HG03103 (cell line): ENCODE measurements around the gene KRTAP2-2.

Experiments used
- ATAC-seq: cut with Tn5 transposase; IDR thresholded peaks from one replicate; pipeline ENCODE4 v1.9.1; 2021; ENCODE audit warnings: low read depth; ENCODE audit not compliant: unreplicated experiment

KRTAP2-2 gene

GRCh38 chr17:41026715-41027471, 28.1 kb downstream of the KRTAP2-2 start, which contains the start of gene KRTAP1-5:
TSS of gene KRTAP1-5 (minus strand) at chr17:41027208. CDS start at chr17:41027155, 53 bp downstream.
- ATAC-seq = no peak

DNA sequence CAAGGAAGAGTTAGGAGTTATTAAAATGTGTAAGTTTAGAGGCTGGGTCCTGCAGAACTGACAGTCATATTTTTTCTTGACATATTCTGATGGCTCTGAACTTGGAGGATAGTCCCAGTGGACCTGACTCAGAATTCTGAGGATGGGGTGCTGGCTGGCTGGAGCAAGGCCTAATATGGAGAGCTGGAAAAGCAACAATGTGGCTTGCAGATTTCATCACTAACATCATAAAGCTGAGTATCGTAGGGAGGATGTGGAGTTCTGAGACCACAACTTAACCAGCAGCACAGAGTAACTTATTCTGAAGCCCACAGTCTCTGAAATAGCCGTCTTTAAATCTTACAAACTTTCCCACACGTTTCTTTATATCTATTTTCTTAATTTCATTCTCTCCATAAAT, 30.3 kb downstream of the KRTAP2-2 start:
- no peak for ATAC-seq

DNA sequence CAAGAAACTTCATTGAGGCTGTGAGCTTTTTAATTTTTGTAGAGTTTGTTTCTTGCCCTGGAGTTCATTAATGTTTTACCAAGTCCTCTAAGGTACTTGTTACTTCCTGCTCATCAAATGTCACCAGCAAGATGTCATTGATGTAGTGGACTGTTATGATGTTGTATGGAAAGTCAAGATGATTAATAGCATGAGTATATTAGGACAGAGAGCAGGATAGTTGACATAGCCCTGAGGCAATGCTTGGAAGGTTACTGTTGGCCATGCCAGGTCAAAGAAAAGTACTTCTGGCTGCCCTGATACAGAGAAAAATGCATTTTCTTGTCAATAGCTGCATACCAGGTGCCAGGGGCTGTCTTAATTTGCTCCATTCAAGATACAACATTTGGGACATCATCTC, 34.7 kb downstream of the KRTAP2-2 start:
- no peak for ATAC-seq

DNA sequence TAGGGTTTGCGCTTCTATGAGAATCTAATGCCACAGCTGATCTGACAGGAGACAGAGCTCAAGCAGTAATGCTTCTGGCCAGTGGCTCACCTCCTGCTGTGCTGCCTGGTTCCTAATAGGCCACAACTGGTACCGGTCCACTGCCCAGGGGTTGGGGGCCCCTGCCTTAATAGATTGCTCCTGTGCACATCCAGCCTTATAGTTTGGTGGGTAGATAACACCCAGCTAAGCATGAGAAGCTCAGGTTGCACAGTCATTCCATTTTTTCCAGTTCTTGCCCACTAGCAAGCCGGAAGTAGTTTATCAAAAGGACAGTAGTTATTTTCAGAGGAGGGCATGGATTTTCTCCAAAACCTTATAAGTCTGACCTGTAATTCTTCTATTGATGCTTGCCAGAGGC, 35.6 kb downstream of the KRTAP2-2 start:
- ATAC-seq = no peak

- no peak for ATAC-seq
Observed at GRCh38 chr17:41018541-41018940, 36.5 kb downstream of the KRTAP2-2 start.

- no peak for ATAC-seq
Observed at GRCh38 chr17:41016578-41017215, 38.3 kb downstream of the KRTAP2-2 start.

DNA sequence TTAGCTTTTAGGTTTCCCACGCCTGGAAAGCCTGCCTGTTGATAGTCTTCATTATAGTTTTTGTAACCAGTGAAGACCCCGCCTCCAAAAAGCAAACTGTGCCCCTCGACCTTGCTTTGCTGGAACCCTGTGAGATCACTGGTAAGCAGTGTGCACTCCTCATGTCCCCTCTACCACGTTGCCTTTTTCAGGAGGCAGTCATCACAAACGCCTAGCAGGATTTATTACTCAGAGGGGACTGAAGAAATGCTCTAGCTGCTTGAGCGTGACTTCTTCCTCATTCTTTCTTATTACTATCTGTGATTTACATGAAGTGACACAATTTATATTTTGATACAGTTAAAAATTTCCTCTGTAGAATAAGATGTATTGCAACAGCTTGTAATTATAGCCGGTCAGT, 39.6 kb downstream of the KRTAP2-2 start:
- ATAC-seq = no peak

DNA sequence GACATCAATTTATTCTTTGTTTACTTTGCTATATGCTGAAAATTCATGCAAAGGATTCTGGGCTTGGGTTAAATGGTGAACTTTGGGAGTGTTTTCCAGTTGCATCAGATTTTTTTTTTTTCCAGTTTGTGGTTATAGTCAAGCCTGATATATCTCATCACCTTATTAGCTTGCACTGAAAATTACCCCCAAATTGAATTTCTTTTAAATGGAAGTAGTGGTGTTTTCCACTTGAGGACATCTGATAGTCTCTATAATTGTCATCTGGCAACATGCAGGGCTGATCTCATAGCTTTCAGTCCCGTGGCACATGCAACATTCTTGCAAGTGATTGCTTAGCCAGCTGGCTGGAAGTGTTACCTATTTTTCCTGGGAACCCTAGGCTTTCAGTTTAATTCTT, 41.4 kb downstream of the KRTAP2-2 start:
- ATAC-seq = no peak

- ATAC-seq = no peak
Observed at GRCh38 chr17:41013181-41013580, 41.8 kb downstream of the KRTAP2-2 start.

DNA sequence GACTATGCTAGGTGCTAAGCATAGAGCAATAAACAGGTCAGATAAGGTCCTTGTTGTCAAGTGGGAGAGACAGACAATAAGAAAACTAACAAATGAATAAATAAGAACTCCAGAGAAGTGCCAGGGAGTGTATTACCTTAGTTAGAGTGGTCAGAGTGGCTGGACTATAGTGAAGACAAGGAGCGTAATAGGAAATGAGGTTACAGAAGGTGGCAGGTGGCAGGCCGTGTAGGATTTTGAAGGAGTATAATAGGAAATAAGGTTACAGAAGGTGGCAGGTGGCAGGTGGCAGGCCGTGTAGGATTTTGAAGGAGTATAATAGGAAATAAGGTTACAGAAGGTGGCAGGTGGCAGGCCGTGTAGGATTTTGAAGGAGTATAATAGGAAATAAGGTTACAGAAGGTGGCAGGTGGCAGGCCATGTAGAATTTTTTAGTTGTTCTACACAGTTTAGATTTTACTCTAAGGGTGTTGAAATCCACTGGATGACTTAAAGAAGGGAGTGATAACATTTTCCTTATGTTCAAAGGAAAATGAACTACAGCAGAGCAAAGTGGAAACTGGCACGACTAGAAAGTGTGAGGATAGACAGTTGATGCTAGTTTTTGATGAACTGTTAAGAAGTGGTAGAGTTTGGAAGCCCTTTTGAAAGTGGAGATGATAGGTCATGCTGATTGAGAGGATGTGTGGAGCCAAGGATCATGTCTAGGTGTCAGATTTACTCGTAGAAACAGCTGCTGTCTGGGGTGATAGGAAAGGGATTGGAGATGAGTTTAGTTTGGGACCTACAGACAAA, 42.5 kb downstream of the KRTAP2-2 start:
- no peak for ATAC-seq

DNA sequence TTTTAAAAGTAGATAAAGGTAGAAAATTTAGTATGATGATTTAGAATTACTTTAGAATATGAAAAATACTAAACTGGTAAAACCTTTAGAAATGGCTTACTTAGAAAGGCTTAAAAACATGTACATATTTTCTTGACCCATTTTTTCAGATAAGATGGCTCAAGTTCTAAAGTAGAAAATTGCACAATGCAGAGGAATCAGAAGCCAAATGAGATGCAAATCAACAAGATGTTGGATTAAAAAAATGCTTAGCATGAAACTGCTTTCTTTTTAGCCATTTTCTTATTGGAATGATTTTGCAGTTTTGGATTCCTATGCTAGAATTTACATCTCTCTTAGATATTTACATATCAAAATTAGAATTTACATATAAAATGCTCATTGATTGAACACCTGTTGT, 44.6 kb downstream of the KRTAP2-2 start:
- no peak for ATAC-seq

GRCh38 chr17:41009936-41010335, 45.1 kb downstream of the KRTAP2-2 start:
- ATAC-seq = no peak

DNA sequence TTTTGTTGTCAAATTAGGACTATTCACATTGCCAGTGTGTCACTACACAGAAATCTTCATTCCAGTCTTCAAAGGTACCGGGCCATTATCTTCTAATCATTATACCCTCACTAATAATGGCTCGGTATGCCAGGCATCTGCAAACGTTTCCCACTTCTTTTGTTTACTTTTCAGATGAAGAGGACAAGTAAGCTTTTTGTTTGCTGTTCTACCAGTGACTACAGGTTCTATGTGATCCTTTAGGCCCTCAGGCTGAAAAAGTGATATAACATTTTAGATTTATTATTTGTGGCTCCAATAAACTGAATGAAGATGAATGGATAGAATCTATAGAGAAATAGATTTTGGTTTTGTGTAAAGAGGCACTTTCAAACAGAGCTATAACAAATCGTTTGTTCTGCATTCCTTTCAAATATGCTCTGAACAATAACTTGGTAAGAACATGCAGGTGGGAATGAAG, 45.7 kb downstream of the KRTAP2-2 start:
- no peak for ATAC-seq

DNA sequence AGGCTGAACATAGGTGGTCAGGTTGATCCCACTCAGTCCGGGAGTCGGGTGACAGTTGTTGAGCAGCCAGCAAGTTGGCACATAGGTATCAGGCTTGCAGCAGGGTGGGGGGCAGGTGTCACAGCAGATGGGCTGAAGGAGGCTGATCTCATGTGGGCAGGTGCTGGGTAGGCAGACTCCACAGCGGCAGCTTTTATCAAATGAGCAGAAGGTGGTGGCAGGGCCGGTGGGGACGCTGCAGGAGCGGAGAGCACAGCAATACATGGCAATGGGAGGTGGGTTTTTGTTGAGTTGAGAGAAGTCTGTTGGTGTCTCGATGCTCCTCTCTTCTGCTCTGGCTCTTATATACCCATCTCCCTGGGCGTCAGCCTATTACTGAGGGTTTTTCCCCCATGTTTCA, 46.2 kb downstream of the KRTAP2-2 start, which contains the start of gene KRTAP3-1:
KRTAP3-1 (minus strand) TSS at position 318 of the 400 bp plus-strand sequence; CDS start at position 264, 54 bp downstream.
- ATAC-seq = no peak
